H1 (cell line): ENCODE data around the gene LDLRAD4. TPM values are rescaled to one million over a fixed set of nuclear protein-coding genes. Genes with fewer than 3 reads are reported as not detected.

ENCODE experiments used
- CTCF ChIA-PET: fragments of 300-600 bp; sonication (Branson Sonifier 250); formaldehyde crosslinking; loops from one replicate; lab custom pipeline; 2021; ENCODE audit not compliant: partially characterized antibody; lab: Charles Lee
- POLR2A ChIA-PET: fragments of 300-600 bp; sonication (Branson Sonifier 250); formaldehyde crosslinking; loops from one replicate; lab custom pipeline; 2021; ENCODE audit warnings: inconsistent platforms; ENCODE audit not compliant: partially characterized antibody; lab: Charles Lee
- DNase-seq, 2 experiments: peaks; one replicate each; pipeline versions ENCODE4 v3.0.0 to v3.0.0-alpha.2; 2010 to 2022; ENCODE audit warnings: low spot score in 2 of 2, low read depth in 1 of 2, mixed read lengths in 1 of 2
- FAIRE-seq: peaks from 2 replicates; lab custom pipeline; 2011; peaks lifted over from hg19 to GRCh38; lab: Jason Lieb, UNC
- H2AFZ ChIP-seq: 2 replicates; pipeline ENCODE4 v1.8.1; 2012; ENCODE audit warnings: low read length, inconsistent platforms
- H2AK5ac ChIP-seq: 2 replicates; pipeline ENCODE4 v1.6.1; 2013; ENCODE audit warnings: low read depth, low read length
- H2BK120ac ChIP-seq: replicated peaks from 2 replicates; pipeline ENCODE3; 2013; ENCODE audit warnings: low read depth, low read length, inconsistent platforms
- H2BK12ac ChIP-seq: 2 replicates; pipeline ENCODE4 v1.6.1; 2013; ENCODE audit warnings: low read depth, low read length
- H2BK15ac ChIP-seq: 2 replicates; pipeline ENCODE4 v1.6.1; 2013; ENCODE audit warnings: low read length
- H2BK20ac ChIP-seq: 2 replicates; pipeline ENCODE4 v1.6.1; 2013; ENCODE audit warnings: low read length
- H2BK5ac ChIP-seq: 2 replicates; pipeline ENCODE4 v1.6.1; 2013; ENCODE audit warnings: low read depth, low read length
- H3K14ac ChIP-seq: 2 replicates; pipeline ENCODE4 v1.6.1; 2013; ENCODE audit warnings: inconsistent platforms; ENCODE audit not compliant: insufficient read length
- H3K18ac ChIP-seq: 2 replicates; pipeline ENCODE4 v1.6.1; 2013; ENCODE audit warnings: low read length; ENCODE audit errors: extremely low read depth
- H3K23ac ChIP-seq: 2 replicates; pipeline ENCODE4 v1.6.1; 2013; ENCODE audit warnings: inconsistent platforms; ENCODE audit not compliant: insufficient read length
- H3K23me2 ChIP-seq: 2 replicates; pipeline ENCODE4 v1.6.1; 2013; ENCODE audit warnings: low read depth, low read length
- H3K27ac ChIP-seq: 2 replicates; pipeline ENCODE4 v1.6.1; 2011; ENCODE audit warnings: low read depth, low read length, inconsistent platforms
- H3K27me3 ChIP-seq, 4 experiments: replicated peaks in 1 of 4; 1 replicate in 1 of 4; 2 replicates in 3 of 4; pipeline versions ENCODE4 v1.6.1 to v1.8.1; 2011 to 2013; ENCODE audit warnings: low read length in 3 of 4, mild to moderate bottlenecking in 3 of 4, inconsistent platforms in 2 of 4, mixed read lengths in 2 of 4, moderate library complexity in 1 of 4; ENCODE audit not compliant: control insufficient read depth in 3 of 4, insufficient read depth in 3 of 4; ENCODE audit errors: extremely low read depth in 1 of 4
- H3K36me3 ChIP-seq, 4 experiments: 2 replicates each; pipeline versions ENCODE4 v1.6.1 to v1.8.1; 2011 to 2013; ENCODE audit warnings: mild to moderate bottlenecking in 4 of 4, low read length in 3 of 4, moderate library complexity in 2 of 4, control low read depth in 1 of 4, inconsistent platforms in 1 of 4; ENCODE audit not compliant: insufficient read depth in 4 of 4, control insufficient read depth in 2 of 4
- H3K4ac ChIP-seq: replicated peaks from 2 replicates; pipeline ENCODE3; 2013; ENCODE audit warnings: low read length, low read depth, mixed read lengths, inconsistent platforms; ENCODE audit not compliant: insufficient read length
- H3K4me1 ChIP-seq, 4 experiments: replicated peaks in 1 of 4; 1 replicate in 1 of 4; 2 replicates in 3 of 4; pipeline versions ENCODE4 v1.6.1 to v1.8.1; 2011 to 2013; ENCODE audit warnings: low read length in 3 of 4, inconsistent platforms in 2 of 4, mixed read lengths in 1 of 4; ENCODE audit not compliant: insufficient read depth in 4 of 4, control insufficient read depth in 3 of 4
- H3K4me2 ChIP-seq, 2 experiments: 2 replicates each; pipeline versions ENCODE4 v1.6.1 to v1.8.1; 2011 to 2013; ENCODE audit warnings: low read depth in 2 of 2, low read length in 2 of 2, control low read depth in 1 of 2, inconsistent platforms in 1 of 2, mild to moderate bottlenecking in 1 of 2; ENCODE audit not compliant: insufficient read depth in 1 of 2
- H3K4me3 ChIP-seq, 4 experiments: fragments of 200-600, 300-600 bp in 1 of 4; sonication (generic), shearing (Covaris generic), sonication (Bioruptor Twin) in 1 of 4; 2 replicates each; pipeline versions ENCODE4 v1.5.1 to v1.8.1; 2011 to 2016; ENCODE audit warnings: low read length in 4 of 4, low read depth in 3 of 4, control low read depth in 2 of 4, inconsistent platforms in 2 of 4, mild to moderate bottlenecking in 2 of 4, mixed read lengths in 1 of 4, moderate library complexity in 1 of 4; ENCODE audit not compliant: insufficient read depth in 2 of 4; ENCODE audit errors: extremely low read depth in 1 of 4
- H3K56ac ChIP-seq: replicated peaks from 2 replicates; pipeline ENCODE3; 2013; ENCODE audit warnings: low read depth, mild to moderate bottlenecking, mixed read lengths, low read length, inconsistent platforms; ENCODE audit not compliant: insufficient read length
- H3K79me1 ChIP-seq: 2 replicates; pipeline ENCODE4 v1.6.1; 2013; ENCODE audit warnings: low read depth, low read length, control low read depth
- H3K79me2 ChIP-seq, 2 experiments: 2 replicates each; pipeline versions ENCODE4 v1.6.1 to v1.8.1; 2012 to 2013; ENCODE audit warnings: low read length in 2 of 2, mild to moderate bottlenecking in 2 of 2, inconsistent platforms in 1 of 2; ENCODE audit not compliant: insufficient read depth in 2 of 2, control insufficient read depth in 1 of 2
- H3K9ac ChIP-seq, 4 experiments: replicated peaks in 1 of 4; 1 replicate in 1 of 4; 2 replicates in 3 of 4; pipeline versions ENCODE4 v1.6.1 to v1.8.1; 2011 to 2013; ENCODE audit warnings: low read depth in 3 of 4, low read length in 3 of 4, control low read depth in 2 of 4, mild to moderate bottlenecking in 2 of 4, moderate library complexity in 2 of 4, inconsistent platforms in 1 of 4; ENCODE audit errors: extremely low read depth in 1 of 4
- H3K9me3 ChIP-seq, 2 experiments: 2 replicates each; pipeline versions ENCODE4 v1.6.1 to v1.8.1; 2012 to 2013; ENCODE audit warnings: mild to moderate bottlenecking in 2 of 2, moderate library complexity in 2 of 2, control low read depth in 1 of 2, inconsistent platforms in 1 of 2, low read depth in 1 of 2, low read length in 1 of 2, mixed read lengths in 1 of 2; ENCODE audit not compliant: insufficient read depth in 2 of 2
- H4K20me1 ChIP-seq, 2 experiments: replicated peaks in 1 of 2; 2 replicates each; pipeline versions ENCODE3 to v1.8.1; 2011 to 2013; ENCODE audit warnings: inconsistent platforms in 2 of 2, low read length in 2 of 2, mild to moderate bottlenecking in 1 of 2; ENCODE audit not compliant: insufficient read depth in 2 of 2, control insufficient read depth in 1 of 2
- H4K5ac ChIP-seq: 2 replicates; pipeline ENCODE4 v1.6.1; 2013; ENCODE audit warnings: low read length, low read depth, mixed read lengths, inconsistent platforms; ENCODE audit not compliant: insufficient read length
- H4K8ac ChIP-seq: 2 replicates; pipeline ENCODE4 v1.8.0; 2013; ENCODE audit warnings: mild to moderate bottlenecking, moderate library complexity, low read length, inconsistent platforms; ENCODE audit not compliant: insufficient read depth; ENCODE audit errors: extremely low read depth
- H4K91ac ChIP-seq: replicated peaks from 2 replicates; pipeline ENCODE3; 2013; ENCODE audit warnings: low read length, mixed read lengths, inconsistent platforms; ENCODE audit not compliant: insufficient read length
- CHD2 ChIP-seq: IDR thresholded peaks from 2 replicates; pipeline ENCODE4 v1.6.1; 2012; ENCODE audit warnings: low read length, improper control_type of control experiment
- EGR1 ChIP-seq: IDR thresholded peaks from 2 replicates; pipeline ENCODE4 v1.6.1; 2011; ENCODE audit warnings: low read depth, low read length, borderline replicate concordance
- EZH2 ChIP-seq: fragments of 200-600 bp; sonication (generic); IDR thresholded peaks from 2 replicates; pipeline ENCODE4 v1.7.1; 2012; ENCODE audit warnings: low read depth, mild to moderate bottlenecking, moderate library complexity, low read length, inconsistent platforms; ENCODE audit not compliant: severe bottlenecking
- HDAC2 ChIP-seq, 2 experiments: fragments of 300-600 bp in 1 of 2; sonication (generic) in 1 of 2; IDR thresholded peaks; 2 replicates each; pipeline ENCODE4 v1.6.1; 2011 to 2012; ENCODE audit warnings: low read depth in 2 of 2, low read length in 2 of 2, mild to moderate bottlenecking in 2 of 2, moderate library complexity in 2 of 2, borderline replicate concordance in 1 of 2, inconsistent platforms in 1 of 2
- KDM1A ChIP-seq: fragments of 200-600, 300-600 bp; sonication (generic); IDR thresholded peaks from 2 replicates; pipeline ENCODE4 v1.7.1; 2016; ENCODE audit warnings: mild to moderate bottlenecking, low read length, borderline replicate concordance
- NRF1 ChIP-seq: IDR thresholded peaks from 2 replicates; pipeline ENCODE4 v1.6.1; 2011; ENCODE audit warnings: mild to moderate bottlenecking, low read depth, low read length, improper control_type of control experiment
- RFX5 ChIP-seq: IDR thresholded peaks from 2 replicates; pipeline ENCODE4 v1.6.1; 2011; ENCODE audit warnings: low read depth, low read length, improper control_type of control experiment, borderline replicate concordance
- WGBS, 2 experiments: shearing (Covaris generic) in 1 of 2; methylation state at CpG; one replicate each; pipeline versions ENCODE4 v1.1.6 to v1.1.7; 2013 to 2015; ENCODE audit warnings: low lambda C conversion rate in 2 of 2, mixed read lengths in 2 of 2, inconsistent platforms in 1 of 2, low coverage in 1 of 2, missing lambda C conversion rate in 1 of 2; ENCODE audit not compliant: insufficient replicate concordance in 2 of 2, insufficient coverage in 1 of 2, insufficient read length in 1 of 2; ENCODE audit errors: extremely low coverage in 1 of 2, missing lambda C conversion rate in 1 of 2; 5-methylcytosine and 5-hydroxymethylcytosine counted together
- polyA plus RNA-seq, 7 experiments: library from polyadenylated mRNA; depleted of rRNA in 3 of 7; stranded (reverse) in 5 of 7; unstranded in 2 of 7; fragments of >200 nt in 5 of 7; fragments of 200-250 nt in 2 of 7; gene quantifications; 1 replicate in 5 of 7; 2 replicates in 1 of 7; 4 replicates in 1 of 7; pipeline versions ENCODE4 v1.2.1 to v1.2.3, GENCODE V29; 2011 to 2013; ENCODE audit warnings: missing spikeins in 2 of 7, mixed read lengths in 2 of 7
- total RNA-seq: library from RNA; stranded (reverse); fragmentation: NEBNext Ultra II Directional; extraction: Animal tissue kit (Norgen Biotek cat#: 25700); gene quantifications from 2 replicates; pipeline ENCODE4 v1.2.1, GENCODE V29; 2021

The LDLRAD4 gene
- total and polyA plus RNA-seq, 2 of the 8 experiments (the other 6 are each of a cell fraction or from before 2014, with no cell fraction given): 0.77 to 1.4 TPM

GRCh38 chr18:13315000-13315399 is 96.4 kb downstream of the LDLRAD4 start:
- H4K91ac ChIP-seq: no peak overlapping the region
- H3K79me1 ChIP-seq: no peaks in the 10 kb centered on the region
- no peak overlapping the region for H3K4ac ChIP-seq
- no peak overlapping the region for H2BK15ac ChIP-seq
- POLR2A ChIA-PET: no interaction called here
- H4K5ac ChIP-seq: no peak overlapping the region
- no peak overlapping the region for H3K9ac ChIP-seq
- CTCF ChIA-PET: no interaction called here
- H3K36me3 ChIP-seq: no peaks in the 10 kb centered on the region
- no peaks in the 10 kb centered on the region for H3K4me1 ChIP-seq
- no peak overlapping the region for H2AFZ ChIP-seq
- no peaks in the 10 kb centered on the region for H3K23me2 ChIP-seq
- H4K8ac ChIP-seq: no peak overlapping the region
- no peak overlapping the region for H2BK120ac ChIP-seq
- H3K4me2 ChIP-seq: no peak overlapping the region
- no peak overlapping the region for H3K27ac ChIP-seq
- no peak overlapping the region for H3K14ac ChIP-seq
- H4K20me1 ChIP-seq: no peaks in the 10 kb centered on the region
- no peaks in the 10 kb centered on the region for H3K27me3 ChIP-seq
- H3K18ac ChIP-seq: no peak overlapping the region
- H3K4me3 ChIP-seq: no peak overlapping the region
- no peak overlapping the region for H2BK20ac ChIP-seq
- H2AK5ac ChIP-seq: no peak overlapping the region
- no peak overlapping the region for H2BK12ac ChIP-seq
- DNase-seq (no peak), FAIRE-seq (no peak)
- no peak overlapping the region for H3K56ac ChIP-seq
- 85% methylated on average over 2 of the region's 2 CpGs; no CpG with 5 or more reads in 1 of the 2 experiments for WGBS, 2 experiments
- H3K79me2 ChIP-seq: no peaks in the 10 kb centered on the region
- TF ChIP-seq KDM1A (no peak), HDAC2 (IDR thresholded peaks at IDR 0.05; ENCODE audit: borderline replicate concordance in 1 of 2, low read depth in 2 of 2, low read length in 2 of 2) (no peak), RFX5 (no peak), EGR1 (no peak), NRF1 (no peak), CHD2 (no peak), EZH2 (no peak)
- H2BK5ac ChIP-seq: no peak overlapping the region
- no peak overlapping the region for H3K23ac ChIP-seq
- H3K9me3 ChIP-seq: peaks cover 8 to 10% of the 10 kb centered on the region in 2 experiments; a peak in 3 of 4 replicates
